Effector memory CD4-positive, alpha-beta T cell (primary cell): Measurements from ENCODE around the gene OR11H6.
"Not testable (repeated sequence)": the region's sequence is repeated elsewhere in the genome, so short reads cannot be mapped to it uniquely, and the experiment has no call there.

Experiments
- DNase-seq, 3 donors: peaks; one replicate each; pipeline ENCODE4 v3.0.0-alpha.2; 2020
- H3K27ac ChIP-seq: 2 replicates; pipeline ENCODE4 v1.7.0; 2013; ENCODE audit warnings: mild to moderate bottlenecking, low read length, moderate library complexity; ENCODE audit not compliant: insufficient read depth, poor library complexity, severe bottlenecking
- H3K27me3 ChIP-seq: replicated peaks from 2 replicates; pipeline ENCODE4 v1.7.0; 2013; ENCODE audit warnings: mild to moderate bottlenecking, low read length; ENCODE audit not compliant: insufficient read depth, control insufficient read depth, poor library complexity, severe bottlenecking
- H3K36me3 ChIP-seq: 2 replicates; pipeline ENCODE4 v1.7.0; 2013; ENCODE audit warnings: mild to moderate bottlenecking, low read length, moderate library complexity; ENCODE audit not compliant: control insufficient read depth, insufficient read depth
- H3K4me1 ChIP-seq: 2 replicates; pipeline ENCODE4 v1.7.0; 2013; ENCODE audit warnings: low read length, mild to moderate bottlenecking; ENCODE audit not compliant: control insufficient read depth, insufficient read depth, poor library complexity, severe bottlenecking
- H3K4me3 ChIP-seq: 2 replicates; pipeline ENCODE4 v1.7.0; 2013; ENCODE audit warnings: low read length, low read depth, mild to moderate bottlenecking; ENCODE audit not compliant: insufficient read depth, poor library complexity, severe bottlenecking
- H3K9me3 ChIP-seq: 2 replicates; pipeline ENCODE4 v1.7.0; 2013; ENCODE audit warnings: mild to moderate bottlenecking, low read length, moderate library complexity; ENCODE audit not compliant: control insufficient read depth
- total RNA-seq, 3 donors: gene quantifications; one replicate each; lab custom pipeline; 2026; lab: John Stamatoyannopoulos, UW

The OR11H6 gene, protein sequence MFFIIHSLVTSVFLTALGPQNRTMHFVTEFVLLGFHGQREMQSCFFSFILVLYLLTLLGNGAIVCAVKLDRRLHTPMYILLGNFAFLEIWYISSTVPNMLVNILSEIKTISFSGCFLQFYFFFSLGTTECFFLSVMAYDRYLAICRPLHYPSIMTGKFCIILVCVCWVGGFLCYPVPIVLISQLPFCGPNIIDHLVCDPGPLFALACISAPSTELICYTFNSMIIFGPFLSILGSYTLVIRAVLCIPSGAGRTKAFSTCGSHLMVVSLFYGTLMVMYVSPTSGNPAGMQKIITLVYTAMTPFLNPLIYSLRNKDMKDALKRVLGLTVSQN
- 0 reads per million in 3 donors for total RNA-seq

DNA sequence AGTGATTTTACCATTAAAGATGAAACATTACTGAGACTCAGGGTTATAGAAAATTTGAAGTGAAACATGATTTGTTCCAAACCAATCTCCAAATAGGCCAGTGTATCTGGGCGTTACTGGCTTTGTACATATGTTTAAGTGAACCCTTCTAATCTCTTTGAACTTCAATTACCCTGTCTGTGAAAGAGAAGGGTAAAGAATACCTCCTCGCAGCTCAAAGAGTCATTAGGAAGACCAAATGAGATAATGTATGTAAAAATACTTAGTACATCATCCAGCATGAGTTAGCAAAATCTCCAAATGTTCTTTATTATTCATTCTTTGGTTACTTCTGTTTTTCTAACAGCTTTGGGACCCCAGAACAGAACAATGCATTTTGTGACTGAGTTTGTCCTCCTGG is at the start of gene OR11H6:
OR11H6 (plus strand) TSS at position 301 of the 400 bp plus-strand sequence; CDS start at position 301, 0 bp downstream.
- Histone ChIP-seq H3K4me1 (no peaks in the 10 kb centered on the region), H3K9me3 (no peaks in the 10 kb centered on the region)

DNA sequence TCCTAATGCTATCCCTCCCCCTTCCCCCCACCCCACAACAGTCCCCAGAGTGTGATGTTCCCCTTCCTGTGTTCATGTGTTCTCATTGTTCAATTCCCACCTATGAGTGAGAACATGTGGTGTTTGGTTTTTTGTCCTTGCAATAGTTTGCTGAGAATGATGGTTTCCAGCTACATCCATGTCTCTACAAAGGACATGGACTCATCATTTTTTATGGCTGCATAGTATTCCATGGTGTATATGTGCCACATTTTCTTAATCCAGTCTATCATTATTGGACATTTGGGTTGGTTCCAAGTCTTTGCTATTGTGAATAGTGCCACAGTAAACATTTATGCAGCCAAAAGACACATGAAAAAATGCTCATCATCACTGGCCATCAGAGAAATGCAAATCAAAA is 49.3 kb upstream of the OR11H6 start:
- not testable (repeated sequence) for DNase-seq, H3K4me1 ChIP-seq, H3K36me3 ChIP-seq, H3K27me3 ChIP-seq, H3K9me3 ChIP-seq, H3K27ac ChIP-seq, H3K4me3 ChIP-seq

More for the DNA sequence above, at the start of gene OR11H6:
- H3K4me3 ChIP-seq: no peak within 1 kb of the TSS
- no peak within 1 kb of the TSS for H3K27ac ChIP-seq
- H3K36me3 ChIP-seq: no peaks in the 10 kb centered on the region
- no peaks in the 10 kb centered on the region for H3K27me3 ChIP-seq
- no peak for DNase-seq

DNA sequence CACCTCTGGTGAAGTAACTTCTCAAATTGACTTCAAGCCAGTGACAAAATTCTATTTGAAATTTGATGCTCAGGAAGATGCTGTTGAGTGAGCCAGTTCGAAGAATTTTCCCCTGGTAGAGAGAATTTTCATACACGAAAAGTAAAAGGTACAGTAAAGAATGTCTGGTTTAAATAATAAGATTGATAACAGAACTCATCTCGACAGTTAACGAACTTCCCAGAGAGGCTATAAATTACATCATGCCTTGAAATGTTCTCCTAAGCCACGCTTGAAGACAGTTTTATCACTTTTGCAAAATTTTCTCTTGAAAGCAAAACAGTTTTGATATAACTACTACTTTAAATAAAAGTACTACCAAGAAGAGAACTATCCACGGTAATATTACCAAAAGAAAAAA is 47.2 kb upstream of the OR11H6 start:
- Histone ChIP-seq H3K27ac (no peak overlapping the region), H3K36me3 (no peaks in the 10 kb centered on the region), H3K4me3 (no peak overlapping the region), H3K27me3 (no peaks in the 10 kb centered on the region), H3K4me1 (no peaks in the 10 kb centered on the region), H3K9me3 (no peaks in the 10 kb centered on the region)
- DNase-seq: no peak

DNA sequence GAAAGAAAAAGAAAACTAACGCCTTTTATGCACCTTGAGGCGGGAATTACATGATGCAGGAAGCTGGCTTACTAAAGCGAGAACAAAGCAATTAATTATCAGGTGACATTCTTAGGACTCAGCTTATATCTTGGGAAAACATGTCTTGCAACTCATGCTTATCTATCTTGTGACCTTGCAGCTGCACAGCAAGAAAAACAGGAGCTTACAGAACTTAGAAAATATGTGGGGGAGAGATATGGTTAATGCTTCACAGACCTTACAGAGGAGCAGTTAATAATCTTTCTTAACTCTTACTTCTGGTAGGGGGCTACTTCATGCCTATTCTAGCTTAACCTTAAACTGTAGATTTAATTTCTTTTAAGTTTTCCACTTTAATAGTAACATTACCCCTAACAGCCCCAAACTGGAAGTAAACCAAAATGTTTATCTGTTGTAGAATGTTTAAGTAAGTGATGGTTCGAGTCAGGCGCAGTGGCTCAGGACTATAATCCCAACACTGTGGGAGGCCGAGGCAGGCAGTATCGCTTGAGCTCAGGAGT is 46.0 kb upstream of the OR11H6 start:
- Histone ChIP-seq H3K27ac (no peak overlapping the region), H3K27me3 (no peaks in the 10 kb centered on the region), H3K4me1 (no peaks in the 10 kb centered on the region), H3K9me3 (no peaks in the 10 kb centered on the region), H3K36me3 (no peaks in the 10 kb centered on the region), H3K4me3 (no peak overlapping the region)
- no peak for DNase-seq

DNA sequence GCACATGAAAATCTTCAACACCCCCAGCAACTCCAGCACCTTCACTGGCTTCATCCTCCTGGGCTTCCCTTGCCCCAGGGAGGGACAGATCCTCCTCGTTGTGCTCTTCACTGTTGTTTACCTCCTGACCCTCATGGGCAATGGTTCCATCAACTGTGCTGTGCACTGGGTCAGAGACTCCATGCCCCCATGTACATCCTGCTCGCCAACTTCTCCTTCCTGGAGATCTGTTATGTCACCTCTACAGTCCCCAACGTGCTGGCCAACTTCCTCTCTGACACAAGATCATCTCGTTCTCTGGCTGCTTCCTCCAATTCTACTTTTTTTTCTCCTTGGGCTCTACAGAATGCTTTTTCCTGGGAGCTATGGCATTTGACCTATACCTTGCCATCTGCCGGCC is 44.3 kb upstream of the OR11H6 start:
- Histone ChIP-seq H3K36me3 (no peaks in the 10 kb centered on the region), H3K4me3 (no peak overlapping the region), H3K4me1 (no peaks in the 10 kb centered on the region), H3K27ac (no peak overlapping the region), H3K27me3 (no peaks in the 10 kb centered on the region), H3K9me3 (no peaks in the 10 kb centered on the region)
- DNase-seq: no peak

DNA sequence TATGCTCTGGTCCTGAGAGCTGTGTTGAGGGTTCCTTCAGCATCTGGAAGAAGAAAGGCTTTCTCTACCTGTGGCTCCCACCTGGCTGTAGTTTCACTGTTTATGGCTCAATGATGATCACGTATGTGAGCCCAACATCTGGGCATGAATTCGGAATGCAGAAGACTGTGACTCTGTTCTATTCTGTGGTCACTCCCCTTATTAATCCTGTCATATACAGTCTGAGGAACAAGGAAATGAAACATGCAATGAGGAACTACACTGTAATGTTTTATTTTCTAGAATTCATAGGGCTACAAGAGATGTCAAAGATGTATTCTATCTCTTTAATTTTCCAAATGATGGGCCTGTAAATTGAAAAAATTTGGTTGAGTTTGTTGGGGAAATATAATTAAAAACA is 43.6 kb upstream of the OR11H6 start:
- H3K27ac ChIP-seq: no peak overlapping the region
- H3K27me3 ChIP-seq: no peaks in the 10 kb centered on the region
- no peaks in the 10 kb centered on the region for H3K9me3 ChIP-seq
- no peaks in the 10 kb centered on the region for H3K4me1 ChIP-seq
- no peak overlapping the region for H3K4me3 ChIP-seq
- DNase-seq: no peak
- H3K36me3 ChIP-seq: no peaks in the 10 kb centered on the region

DNA sequence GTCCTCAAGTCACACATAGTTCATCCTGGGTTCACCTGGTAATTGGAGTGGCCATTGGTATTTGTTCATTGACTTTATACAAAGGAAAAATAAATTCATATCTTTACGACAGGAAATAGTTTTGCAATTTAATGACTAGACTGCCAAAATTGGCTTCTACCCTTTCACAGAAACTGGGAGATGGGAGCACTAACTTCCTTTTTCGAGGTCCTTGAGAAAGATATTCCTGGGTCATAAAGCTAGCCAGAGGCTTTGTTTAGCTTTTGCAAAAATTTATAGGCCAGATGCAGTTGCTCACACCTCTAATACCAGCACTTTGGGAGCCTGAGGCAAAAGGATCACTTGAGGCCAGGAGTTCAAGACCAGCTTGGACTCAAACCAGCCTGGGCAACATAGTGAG is 43.0 kb upstream of the OR11H6 start:
- Histone ChIP-seq H3K4me3 (no peak overlapping the region), H3K9me3 (no peaks in the 10 kb centered on the region), H3K27ac (no peak overlapping the region), H3K27me3 (no peaks in the 10 kb centered on the region), H3K4me1 (no peaks in the 10 kb centered on the region), H3K36me3 (no peaks in the 10 kb centered on the region)
- DNase-seq: no peak

DNA sequence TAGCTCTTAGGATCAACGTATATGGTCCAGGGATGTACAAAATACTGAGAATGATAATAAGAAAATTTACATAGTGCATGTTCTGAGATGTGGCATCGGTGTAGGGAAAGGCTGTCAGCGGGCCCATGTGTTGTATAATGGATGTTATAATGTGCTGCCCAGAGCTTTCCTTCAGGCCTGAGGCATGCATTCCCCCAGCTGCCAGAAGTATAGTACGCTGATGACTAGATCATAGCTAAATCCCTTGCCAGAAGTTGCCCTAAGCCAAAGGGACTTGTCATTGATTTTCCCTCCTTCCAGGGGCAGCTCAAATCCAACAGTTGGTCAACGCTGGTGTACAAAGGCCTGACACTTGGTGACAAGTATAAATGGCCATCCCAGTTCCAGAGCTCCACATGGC is 39.3 kb upstream of the OR11H6 start:
- no peak for DNase-seq
- no peaks in the 10 kb centered on the region for H3K4me1 ChIP-seq
- no peaks in the 10 kb centered on the region for H3K36me3 ChIP-seq
- no peak overlapping the region for H3K27ac ChIP-seq
- H3K4me3 ChIP-seq: no peak overlapping the region
- no peaks in the 10 kb centered on the region for H3K9me3 ChIP-seq
- H3K27me3 ChIP-seq: no peaks in the 10 kb centered on the region

DNA sequence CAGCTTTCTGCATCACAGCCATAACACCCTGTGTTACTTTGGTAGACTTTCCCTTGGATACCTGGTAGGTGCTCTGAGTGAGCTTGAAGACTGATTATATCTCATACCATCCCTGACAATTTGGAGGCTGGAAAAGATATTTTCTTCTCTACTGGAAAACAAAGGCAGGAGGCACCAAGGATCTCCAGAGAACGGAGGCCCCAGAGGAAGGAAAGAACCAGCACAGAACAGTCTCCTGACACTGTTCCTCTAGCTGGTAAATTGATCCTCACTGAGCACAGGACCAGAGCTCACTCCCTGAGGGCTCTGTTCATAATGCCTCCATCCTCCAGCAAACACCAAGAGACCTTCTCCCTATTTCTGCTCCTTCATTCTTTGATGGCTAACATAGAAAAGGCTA is 32.9 kb upstream of the OR11H6 start, which contains the start of gene OR11G2:
OR11G2 (plus strand) TSS at position 301 of the 400 bp plus-strand sequence. CDS start 6,542 bp downstream, outside the sequence.
- Histone ChIP-seq H3K4me1 (no peaks in the 10 kb centered on the region), H3K36me3 (no peaks in the 10 kb centered on the region), H3K27ac (no peak within 1 kb of the TSS), H3K9me3 (no peaks in the 10 kb centered on the region), H3K4me3 (no peak within 1 kb of the TSS), H3K27me3 (no peaks in the 10 kb centered on the region)
- DNase-seq: no peak

DNA sequence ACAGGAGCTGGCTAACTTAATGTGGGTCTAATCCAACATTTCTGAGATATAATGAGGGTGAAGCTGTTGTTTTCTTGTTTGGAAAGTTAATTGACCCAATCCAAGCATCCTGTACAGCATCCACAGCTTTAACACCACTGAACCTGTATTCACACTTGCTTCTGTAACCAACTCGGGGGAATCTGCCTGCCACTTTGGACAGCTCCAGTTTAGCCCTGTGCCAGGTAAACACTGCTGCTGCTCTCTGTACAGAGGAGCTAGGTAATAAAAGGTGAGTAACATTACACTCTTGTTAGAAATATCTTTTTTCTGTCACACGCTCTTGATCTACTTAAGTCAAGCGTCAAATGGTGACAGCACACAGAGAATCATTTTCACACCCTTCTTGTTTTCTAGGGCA is 32.1 kb upstream of the OR11H6 start:
- Histone ChIP-seq H3K27me3 (no peaks in the 10 kb centered on the region), H3K4me1 (no peaks in the 10 kb centered on the region), H3K36me3 (no peaks in the 10 kb centered on the region), H3K27ac (no peak overlapping the region), H3K9me3 (no peaks in the 10 kb centered on the region), H3K4me3 (no peak overlapping the region)
- DNase-seq: no peak
